ENCODE measurements around the gene ST8SIA1.

ST8SIA1 gene

DNA sequence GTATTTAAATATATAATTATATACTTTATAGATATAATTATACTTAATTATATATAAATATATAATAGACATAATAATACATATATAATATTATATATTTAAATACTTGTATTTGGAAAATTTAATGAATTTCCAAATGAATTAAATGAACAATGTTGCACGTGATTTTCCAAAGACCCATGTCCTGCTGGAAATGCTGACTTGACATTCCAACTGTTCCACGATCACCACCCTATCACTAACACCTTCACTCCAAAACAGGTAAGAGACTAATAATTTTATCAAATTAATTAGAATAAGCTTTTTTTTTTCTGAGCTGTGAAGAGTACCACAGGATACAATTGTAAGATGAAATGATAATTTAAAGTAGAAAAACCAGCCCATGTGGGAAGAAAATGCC, 103.4 kb downstream of the ST8SIA1 start:
- no peak for DNase-seq

DNA sequence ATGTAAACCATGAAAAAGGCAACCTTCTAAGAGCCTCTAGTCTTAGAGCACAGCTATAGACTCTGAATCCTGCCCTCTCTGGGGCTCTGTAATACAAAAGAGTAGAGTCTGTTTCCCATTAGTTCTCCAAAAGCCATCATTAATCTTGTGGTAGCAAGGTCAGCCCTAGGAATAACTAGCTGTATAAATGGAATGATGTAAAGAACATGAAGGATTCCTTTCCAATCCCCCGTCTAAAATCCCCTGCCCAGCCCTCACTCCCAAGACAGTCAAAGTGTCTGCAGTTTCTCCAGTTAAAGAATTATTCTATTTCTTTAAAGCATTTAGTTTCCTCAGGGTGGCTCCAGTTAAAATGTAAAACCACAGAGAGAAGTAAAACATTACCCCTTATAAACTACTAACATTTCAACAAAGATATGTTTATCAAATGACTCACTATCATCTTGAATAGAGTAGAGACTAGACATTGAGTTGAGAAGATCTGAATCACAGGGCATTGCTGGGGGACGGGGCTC, 104.2 kb downstream of the ST8SIA1 start:
- no peak for DNase-seq

DNA sequence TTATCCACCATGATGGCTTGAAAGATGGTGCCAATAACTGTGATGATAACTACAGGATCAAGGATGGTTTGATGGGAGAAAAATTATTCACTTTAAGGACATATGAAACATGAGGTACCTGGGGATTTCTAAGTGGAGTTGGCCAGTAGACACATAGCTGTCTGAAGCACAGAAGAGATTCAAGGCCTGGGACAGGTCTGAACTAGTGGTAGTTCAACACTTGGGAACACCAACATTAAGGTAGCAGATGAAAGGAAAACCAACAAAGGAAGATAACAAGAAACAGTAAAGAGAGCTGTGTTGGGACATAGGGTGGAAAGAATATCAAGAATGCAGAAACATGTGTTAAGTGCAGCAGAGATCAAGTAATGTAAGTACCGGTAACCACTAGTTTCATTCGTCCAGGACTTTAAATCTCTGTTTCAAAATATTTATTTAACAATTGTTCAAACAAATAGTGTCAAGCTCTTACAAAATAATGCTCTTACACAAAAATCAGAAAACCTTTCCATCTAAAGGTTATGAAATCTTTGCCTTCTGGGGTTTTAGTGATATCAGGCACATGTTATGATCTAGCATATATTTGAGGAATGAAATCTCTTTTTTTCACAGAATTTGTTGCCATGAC, 104.7 kb downstream of the ST8SIA1 start:
- DNase-seq: no peak

DNA sequence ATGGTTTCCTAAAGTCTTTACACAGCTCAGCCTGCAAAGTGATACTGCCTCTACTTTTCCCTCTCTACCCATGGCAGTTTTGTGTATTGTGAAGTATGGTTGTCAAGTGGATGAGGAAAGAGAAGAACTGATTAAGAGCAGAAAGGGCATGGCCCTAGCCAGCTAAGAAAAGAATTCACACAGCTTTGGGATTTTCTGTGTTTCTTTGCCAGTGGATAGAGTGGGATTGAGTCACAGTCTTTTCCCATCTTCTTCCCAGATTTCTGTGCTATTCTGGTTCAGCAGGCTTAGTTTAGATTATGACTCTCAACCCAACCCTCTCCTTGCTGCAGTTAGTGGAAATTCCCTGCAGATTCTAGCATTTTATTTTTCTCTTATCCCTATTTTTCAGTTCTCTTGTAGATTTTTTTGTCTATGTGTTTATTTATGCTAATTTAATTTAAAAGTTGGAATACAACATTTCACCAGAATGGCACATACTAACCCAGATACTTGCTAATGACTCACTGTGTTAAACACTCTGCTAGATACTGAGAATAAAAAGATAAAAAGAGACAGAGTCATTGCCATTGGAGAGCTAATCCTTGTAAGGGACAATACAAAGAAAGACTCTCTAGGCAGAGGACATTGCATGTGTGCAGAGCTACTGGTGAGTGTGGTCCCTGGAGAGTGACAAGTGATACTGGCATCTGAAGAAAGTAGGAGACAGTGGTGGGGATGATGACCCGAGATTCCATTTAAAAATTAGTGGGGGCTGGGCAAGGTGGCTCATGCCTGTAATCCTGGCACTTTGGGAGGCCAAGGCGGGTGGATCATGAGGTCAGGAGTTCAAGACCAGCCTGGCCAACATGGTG, 106.3 kb downstream of the ST8SIA1 start:
- DNase-seq: no peak

DNA sequence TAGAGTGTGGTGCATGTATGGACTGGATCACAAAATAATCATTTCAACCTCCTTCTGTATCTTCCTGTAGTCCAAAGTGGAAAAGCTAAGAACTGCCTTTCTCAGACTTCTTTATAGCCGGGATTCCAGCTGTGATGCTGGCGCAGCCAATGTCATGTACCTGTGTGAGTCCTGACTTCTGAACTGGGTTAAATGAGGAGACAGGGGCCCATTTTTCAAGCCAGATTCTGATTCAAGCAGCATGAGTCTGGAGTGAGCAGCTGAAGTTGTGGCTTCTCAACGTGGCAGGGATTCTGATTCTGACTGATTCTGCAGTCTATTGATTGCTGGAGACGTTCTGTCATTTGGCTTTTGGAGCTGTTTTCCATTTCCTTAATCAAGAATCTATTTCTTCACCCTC, 111.2 kb downstream of the ST8SIA1 start:
- no peak for DNase-seq

DNA sequence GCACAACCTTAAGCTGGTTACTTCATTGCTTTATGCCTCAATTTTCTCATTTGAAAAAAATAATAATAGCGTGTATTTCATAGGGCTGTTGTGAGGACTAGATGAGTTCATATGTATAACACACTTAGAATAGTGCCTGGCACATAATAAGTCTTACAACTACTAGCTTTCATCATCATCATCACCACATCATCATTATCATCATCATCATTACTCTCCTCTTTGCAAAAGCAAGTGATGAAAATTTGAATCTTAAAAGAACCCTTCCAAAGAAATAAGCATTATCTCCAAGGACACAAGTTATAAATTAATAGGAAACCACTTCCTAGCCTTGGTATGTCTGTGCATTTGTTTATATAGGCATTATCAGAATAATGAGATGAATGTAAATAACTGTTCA, 117.0 kb downstream of the ST8SIA1 start:
- no peak for DNase-seq

DNA sequence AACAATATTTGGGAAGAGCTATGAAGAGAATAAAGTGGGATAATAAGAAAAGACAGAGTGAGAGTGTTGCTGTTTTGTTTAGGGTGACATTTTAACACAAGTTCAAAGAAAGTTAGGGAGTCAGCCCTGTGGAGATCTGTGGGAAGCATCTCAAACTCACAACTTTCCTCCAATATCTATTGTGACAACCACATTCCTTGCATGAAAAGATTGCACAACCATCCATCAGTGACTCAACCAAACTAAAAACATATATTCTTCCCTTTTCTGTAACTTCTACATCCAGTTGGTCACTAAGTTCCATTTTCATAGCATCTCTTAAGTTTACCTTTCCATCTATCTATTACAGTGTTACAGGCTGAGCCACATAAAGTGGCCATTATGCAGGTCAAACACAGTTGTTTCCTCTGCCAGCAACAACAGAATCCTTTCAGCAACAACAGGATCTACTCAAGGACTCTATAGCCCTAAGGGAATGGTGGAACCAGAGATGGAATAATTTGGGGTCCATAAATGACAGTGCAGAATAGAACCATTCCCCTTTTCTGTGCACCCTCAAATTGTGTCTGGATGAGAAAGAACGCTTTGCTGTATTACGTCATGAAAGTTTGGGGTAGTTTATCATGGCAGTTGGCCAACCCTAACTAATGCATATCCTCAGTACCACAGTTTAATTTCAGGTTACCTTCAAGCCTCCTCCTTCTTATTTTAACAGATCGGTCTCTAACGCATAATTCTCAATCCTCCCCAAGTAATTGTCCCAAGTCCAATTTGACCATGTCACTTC, 118.8 kb downstream of the ST8SIA1 start:
- no peak for DNase-seq

DNA sequence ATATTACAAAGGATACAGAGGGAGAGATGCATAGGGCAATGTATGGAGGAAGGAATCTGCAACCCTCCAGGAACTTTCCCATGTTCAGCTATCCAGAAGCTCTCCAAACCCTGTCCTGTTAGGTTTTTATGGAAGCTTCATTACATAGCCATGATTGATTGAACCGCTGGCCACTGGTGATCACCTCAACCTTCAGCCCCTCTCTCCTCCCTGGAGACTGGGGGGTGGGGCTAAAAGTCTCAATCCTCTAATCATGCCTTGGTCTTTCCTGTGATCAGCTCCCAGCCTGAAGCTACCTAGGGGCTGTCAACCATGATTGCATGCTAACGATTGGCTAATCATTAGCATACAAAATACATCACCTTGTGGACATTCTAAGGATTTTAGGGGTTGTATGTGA, 123.4 kb downstream of the ST8SIA1 start:
- DNase-seq: no peak

DNA sequence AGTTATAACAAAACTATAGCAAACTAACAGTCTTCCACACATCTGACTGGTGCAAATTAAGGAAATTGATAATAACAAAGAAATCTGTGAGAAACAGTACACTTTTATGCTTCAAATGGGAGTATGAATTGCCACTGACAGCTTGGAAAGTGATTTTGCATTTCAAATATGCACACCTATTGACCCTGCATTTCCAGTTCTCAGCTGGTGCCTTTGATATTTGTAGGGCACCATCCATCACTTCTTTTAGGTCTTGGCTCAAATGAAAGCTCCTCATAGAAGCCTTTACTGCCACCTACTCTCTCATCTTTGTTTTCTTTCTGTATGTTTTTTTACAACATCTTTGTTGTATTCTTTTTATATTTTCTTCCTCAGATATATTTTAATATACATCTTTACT, 125.1 kb downstream of the ST8SIA1 start:
- no peak for DNase-seq

DNA sequence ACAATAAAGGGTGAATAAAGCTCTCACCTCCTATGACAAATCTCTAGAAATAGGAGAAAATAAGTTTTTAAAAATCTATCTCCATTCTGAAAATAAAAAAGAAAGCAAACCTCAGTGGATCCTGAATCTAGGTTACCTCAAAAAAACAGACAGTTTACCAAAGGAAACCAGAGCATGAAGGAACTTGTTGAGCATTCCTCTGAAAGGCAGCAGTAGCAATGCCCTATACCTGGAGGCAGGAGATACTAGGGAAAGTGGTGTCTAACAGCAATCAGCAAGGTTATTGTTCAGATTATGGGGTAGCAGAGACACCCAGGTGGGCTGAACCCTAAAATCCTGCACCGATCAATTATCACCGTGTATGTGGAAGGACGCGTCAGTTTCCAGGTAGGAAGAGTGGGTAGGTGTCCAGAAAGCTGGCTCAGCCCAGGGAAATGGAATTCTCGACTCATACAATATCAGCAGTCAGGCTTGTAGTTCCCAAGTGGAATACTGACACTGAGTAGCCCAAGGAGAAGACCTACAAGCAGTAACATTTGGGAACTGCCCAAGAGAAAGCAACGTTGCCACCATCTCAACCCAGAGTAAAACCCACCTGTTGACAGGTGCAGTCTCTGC, 128.3 kb downstream of the ST8SIA1 start:
- DNase-seq: no peak

DNA sequence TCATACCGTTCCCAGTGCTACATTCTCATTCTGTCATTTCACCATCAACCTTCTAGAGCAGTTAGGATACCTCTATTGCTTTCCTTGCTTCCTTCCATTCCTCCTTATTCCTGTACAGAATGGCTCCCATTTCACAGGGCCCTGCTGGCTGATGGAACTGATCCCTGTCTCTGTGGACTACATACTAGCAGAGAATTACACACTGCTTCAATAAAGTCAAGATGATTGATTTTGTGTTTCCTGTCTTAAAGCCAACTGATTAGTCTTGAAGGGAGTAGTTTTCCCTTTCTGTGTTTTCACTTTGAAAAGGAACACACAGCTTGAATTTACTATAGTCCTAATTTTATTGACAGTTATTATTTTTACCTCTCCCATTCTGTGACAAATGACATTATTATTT, 130.1 kb downstream of the ST8SIA1 start:
- DNase-seq: no peak

DNA sequence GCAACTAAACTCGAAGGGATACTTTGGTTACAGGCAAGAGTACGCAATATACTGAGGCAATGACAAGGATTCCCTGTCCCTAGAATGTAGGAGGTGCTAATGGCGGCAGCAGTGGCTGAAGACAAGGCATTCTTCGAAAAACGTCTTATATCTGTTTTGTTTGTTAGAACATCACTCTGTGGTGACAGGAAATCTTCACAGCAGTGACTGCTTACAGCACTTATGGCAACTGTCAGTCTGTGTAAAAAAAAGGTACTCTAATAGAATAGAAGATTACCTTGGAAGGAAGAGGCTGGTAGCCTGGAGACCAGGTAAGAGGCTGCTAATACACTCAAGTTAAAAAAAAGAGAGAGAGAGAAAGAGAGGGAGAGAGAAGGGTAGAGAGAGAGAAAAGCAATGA, 131.7 kb downstream of the ST8SIA1 start:
- no peak for DNase-seq

DNA sequence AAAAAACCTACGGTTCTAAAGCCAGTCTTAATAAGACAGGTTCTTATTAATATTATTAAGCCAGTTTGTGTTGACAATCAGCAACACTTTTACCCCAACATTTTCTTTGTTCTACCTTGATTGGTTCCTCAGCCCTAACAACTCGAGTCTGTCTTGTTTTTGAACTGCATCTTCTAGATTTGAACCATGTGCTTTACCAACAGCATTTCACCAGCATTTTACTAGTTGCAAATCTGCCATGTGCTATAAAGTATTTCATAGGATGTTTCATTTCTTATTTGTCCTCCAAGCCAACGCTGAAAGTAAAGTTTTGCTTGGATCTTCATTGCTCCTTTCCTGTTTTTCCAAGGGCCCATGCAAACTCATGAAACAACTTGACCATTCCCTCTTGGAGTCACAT, 133.4 kb downstream of the ST8SIA1 start:
- no peak for DNase-seq

DNA sequence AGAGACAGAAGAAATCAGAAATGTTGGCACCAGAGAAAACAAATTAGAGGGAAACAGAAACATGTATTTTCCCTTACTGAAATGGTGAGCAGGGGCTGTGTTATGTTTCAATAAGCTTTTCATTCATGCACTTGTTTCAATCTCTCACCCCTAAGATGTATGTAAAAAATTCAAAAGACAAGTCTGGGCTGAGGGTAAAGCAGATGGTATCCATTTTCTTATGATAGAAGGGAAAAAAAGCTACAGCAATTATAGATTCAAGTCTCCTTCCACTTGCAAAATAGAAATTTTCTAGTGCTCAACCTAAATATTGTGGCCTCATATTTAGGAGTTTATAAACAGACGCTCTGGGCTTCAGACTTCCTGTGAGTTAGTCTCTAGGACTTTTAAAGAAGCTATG, 138.3 kb downstream of the ST8SIA1 start:
- DNase-seq: no peak

DNA sequence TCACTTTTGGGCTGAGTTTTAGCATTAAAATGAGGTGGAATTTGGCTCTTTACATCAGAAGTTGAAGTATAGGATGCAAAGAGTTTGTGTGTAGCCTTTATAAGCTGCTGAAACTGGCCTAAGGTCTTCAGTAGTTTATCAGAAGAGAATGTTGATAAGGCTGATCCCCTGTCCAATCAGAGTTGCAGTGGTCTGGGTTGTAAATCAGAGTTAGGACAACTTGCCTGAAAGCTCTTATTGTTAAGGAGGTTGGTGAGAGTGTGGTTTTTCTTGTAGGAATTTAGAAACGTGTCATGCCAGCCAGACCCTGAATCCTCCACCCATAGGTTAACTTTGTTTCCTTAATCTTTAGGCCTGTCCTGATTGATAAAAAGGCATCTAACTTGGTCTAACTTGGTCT, 143.5 kb downstream of the ST8SIA1 start:
- DNase-seq: no peak

DNA sequence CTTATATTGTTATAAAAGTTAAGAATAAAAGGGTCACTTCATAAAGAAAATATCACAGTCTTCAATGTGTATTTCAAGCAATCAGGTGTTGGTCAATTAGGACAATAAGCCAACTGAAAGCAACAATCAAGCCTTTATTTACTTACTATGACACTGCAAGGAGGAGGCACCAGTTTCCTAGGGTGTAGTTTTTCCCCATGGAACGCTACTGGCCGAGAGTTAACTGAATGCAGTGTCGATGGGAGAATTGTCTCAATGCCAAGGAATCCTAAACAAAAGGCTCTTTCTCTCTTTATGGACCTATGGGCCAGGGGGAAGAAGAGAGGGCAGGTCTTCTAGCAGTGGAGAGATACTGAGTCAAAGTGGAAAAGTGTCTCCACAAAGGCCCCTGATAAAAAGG, 146.1 kb downstream of the ST8SIA1 start:
- DNase-seq: no peak

DNA sequence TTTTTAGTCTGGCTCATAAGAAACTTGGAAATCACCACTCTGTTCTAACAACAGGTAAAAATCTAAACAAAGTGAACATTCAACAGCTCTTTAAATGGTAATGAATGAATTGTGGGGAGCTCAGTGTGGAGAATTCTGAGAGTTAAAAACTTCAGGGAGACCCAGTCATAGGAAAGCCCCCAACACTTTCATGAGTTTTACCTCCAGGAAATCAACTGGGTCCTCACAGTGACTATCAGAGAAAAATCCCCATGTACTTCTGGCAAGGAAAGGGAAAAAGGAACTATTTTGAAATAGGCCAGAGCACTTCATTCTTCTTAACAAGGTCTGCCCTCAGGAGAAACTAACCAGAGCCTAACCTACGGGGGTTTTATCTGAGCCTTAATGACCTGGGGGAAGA, 153.8 kb downstream of the ST8SIA1 start:
- DNase-seq: no peak

DNA sequence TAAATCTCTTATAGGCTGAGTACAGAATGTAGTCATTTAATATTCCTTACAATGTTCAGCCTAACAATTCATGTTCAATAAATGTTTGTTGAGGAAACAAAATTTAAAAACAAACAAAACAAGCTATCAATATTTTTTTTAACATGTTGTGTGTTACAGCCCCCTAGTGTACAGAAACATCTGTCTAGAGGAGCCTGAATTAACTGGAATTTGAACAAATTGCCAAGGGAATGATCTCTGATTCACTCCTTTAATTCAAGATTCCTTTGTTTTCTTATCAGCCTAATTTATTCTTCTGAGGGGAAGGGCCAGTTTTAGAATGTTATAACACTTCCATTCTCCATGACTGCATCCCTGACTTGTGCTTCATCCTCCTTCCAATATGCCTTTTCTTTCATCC, 161.3 kb downstream of the ST8SIA1 start:
- no peak for DNase-seq

DNA sequence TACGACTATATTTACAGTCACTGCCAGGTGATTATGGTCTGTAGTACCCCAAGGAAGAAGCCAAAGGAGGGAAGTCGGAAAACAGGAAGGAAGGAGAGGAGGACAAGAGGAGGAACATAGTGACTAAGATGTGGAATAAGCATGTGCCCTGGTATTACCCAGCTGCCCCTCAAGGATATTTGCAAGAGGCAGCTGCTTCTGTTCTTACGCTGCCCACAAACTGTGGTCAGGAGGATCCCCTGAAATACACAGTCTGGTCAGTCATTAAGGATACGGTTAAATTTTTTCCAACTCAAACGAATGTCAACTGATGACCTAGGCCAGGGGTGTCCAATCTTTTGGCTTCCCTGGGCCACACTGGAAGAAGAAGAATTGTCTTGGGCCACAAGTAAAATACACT, 162.0 kb downstream of the ST8SIA1 start:
- DNase-seq: no peak

DNA sequence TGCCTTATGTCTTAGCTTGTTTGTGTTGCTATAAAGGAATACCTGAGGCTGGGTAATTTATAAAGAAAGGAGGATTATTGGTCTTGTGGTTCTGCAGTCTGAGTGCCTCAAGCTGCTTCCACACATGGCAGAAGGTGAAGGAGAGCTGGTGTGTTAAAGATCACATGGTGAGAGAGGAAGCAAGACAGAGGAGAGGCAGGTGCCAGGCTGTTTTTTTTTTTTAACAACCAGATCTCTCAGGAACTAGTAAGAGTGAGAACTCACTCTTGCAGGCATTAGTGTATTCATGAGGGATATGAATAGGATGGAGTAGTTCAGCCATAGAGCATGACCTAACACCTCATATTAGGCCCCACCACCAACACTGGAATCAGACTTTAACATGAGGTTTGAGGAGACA, 165.1 kb downstream of the ST8SIA1 start:
- DNase-seq: no peak

DNA sequence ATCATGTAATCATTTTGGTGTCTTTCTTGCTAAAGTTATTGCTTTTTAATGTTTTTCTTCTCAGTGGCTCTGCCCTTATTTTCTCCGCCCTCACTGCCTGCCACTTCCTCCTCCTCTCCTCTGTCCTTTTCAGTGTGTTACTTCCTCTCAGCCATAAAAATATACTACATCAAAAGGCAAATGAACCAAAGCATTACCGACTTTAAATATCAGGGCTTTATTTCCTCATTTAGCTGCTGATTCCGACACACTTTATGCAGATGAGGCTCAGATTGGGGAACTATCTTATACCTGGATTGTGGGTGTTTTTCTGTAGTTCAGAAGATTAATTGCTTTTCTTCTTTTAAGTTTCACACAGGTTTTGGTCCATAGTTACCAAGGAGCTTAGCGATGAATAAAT, 170.4 kb downstream of the ST8SIA1 start:
- no peak for DNase-seq

DNA sequence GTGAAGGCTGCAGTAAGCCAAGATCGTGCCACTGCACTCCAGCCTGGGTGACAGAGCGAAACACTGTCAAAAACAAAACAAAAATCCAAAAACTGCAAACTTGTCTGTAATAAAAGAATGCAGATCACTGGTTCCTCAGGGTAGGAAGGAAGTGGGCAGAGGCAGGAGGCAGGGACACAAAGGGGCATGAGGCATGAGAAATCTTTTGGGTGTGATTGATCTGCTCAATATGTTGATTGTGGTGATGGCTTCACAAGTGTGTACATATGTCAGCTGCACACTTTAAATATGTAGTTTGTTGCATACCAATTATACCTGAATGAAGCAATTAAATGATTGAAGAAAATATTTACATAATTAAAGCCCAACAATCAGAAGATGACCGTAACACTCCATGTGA, 170.9 kb downstream of the ST8SIA1 start:
- no peak for DNase-seq

DNA sequence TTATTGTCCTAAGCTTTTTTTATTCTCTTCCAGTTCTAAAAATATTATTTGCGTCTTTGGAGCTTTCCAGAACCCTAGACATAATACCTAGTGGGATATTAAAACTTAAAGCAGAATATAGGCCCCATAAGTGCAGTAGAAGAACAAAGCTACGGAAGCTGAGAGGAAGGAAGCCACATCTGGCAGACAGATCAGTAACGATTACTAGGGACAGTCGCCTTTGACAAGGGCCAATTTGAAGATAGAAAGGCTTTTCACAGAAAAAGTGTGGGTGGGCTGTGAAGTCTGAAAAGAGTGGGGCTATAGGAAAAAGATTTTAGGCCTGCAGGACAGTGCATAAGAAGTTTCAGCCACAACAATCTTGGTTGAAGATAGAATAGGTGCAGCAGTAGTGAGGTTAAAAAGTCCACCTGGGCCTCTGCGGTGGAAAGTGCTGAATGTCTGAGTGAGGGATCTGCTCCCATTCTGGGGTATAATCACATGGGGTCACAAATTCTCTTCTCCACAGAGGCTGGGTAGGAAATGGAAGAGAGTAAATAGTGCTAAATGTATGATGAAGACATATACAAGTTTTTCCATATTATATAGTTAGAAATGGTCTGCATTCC, 174.0 kb downstream of the ST8SIA1 start:
- no peak for DNase-seq

Measured in stimulated activated CD4-positive, alpha-beta T cell treated with anti-CD3 and anti-CD28 coated beads, Interleukin-12 subunit alpha, Interleukin-12 subunit beta, amount 100 ng/mL, for 4 hours (primary cell).